Measurements from ENCODE around the gene DDX59. TPM values are rescaled to one million over a fixed set of nuclear protein-coding genes. Genes with fewer than 3 reads are reported as not detected.
A peak's percentile ranks its signal among the peaks of the same experiment; 100 is the strongest.

Gene DDX59
- total and polyA plus RNA-seq, 8 donors, result 12.1 to 23.9 (median 21.0) TPM

DNA sequence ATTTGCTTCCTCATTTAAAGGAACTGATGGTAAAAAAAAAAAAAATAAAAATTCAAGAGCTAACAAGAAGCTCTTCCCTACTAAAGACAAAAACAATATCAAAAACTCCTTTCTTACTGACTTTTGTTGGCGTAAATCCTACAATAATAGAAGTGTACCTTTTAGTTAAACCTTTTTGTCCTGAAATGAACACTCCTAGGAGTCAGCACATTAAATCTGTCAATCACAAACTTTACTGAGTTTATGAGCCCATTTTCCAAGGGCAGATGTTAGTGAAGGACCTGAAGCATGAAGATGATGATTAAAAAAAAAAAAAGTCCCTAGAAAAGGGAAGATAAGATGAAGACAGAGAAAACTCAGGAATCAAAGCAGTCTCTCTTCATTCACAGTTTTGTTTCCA is 22.6 kb upstream of the DDX59 start:
- 86 to 94% (median 92%) methylated on average over 1 of the region's 1 CpG for WGBS, 5 donors
- no peak for DNase-seq
- H3K36me3 ChIP-seq, result no peaks in the 10 kb centered on the region

DNA sequence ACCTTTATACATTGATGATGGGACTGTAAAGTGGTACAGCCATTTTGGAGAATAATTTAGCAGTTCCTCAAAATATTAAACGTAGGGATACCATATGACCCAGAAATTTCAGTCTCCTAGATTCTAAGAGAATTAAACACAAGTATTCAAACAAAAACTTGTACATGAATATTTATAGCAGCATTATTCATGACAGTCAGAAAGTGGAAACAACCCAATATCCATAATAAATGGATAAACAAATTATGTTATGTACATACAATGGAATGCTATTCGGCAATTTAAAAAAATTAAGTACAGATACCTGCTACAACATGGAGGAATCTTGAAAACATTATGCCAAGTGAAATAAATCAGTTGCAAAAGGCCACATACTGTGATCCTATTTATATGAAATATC is 16.9 kb upstream of the DDX59 start:
- Histone ChIP-seq H3K4me3 (no peak overlapping the region), H3K4me1 (no peaks in the 10 kb centered on the region), H3K36me3 (no peaks in the 10 kb centered on the region), H3K9me3 (no peaks in the 10 kb centered on the region), H3K27me3 (no peaks in the 10 kb centered on the region), H3K27ac (no peak overlapping the region)
- intact Hi-C loops (cut with DNase I; ENCODE audit: low total_unique reads), result no loop called here
- TF ChIP-seq POLR2A (IDR thresholded peaks at IDR 0.05) (no peak), POLR2AphosphoS5 (IDR thresholded peaks at IDR 0.05) (no peak), EP300 (IDR thresholded peaks at IDR 0.05) (no peak)
- TF ChIP-seq, protein P1, sequence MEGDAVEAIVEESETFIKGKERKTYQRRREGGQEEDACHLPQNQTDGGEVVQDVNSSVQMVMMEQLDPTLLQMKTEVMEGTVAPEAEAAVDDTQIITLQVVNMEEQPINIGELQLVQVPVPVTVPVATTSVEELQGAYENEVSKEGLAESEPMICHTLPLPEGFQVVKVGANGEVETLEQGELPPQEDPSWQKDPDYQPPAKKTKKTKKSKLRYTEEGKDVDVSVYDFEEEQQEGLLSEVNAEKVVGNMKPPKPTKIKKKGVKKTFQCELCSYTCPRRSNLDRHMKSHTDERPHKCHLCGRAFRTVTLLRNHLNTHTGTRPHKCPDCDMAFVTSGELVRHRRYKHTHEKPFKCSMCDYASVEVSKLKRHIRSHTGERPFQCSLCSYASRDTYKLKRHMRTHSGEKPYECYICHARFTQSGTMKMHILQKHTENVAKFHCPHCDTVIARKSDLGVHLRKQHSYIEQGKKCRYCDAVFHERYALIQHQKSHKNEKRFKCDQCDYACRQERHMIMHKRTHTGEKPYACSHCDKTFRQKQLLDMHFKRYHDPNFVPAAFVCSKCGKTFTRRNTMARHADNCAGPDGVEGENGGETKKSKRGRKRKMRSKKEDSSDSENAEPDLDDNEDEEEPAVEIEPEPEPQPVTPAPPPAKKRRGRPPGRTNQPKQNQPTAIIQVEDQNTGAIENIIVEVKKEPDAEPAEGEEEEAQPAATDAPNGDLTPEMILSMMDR (IDR thresholded peaks at IDR 0.05), result no peak
- no peak for DNase-seq
- 32 to 59% (median 40%) methylated on average over 2 of the region's 2 CpGs for WGBS, 5 donors

More for the DNA sequence above, 22.6 kb upstream of the DDX59 start:
- Histone ChIP-seq H3K4me3 (no peak overlapping the region), H3K27ac (no peak overlapping the region), H3K27me3 (no peaks in the 10 kb centered on the region), H3K4me1 (no peaks in the 10 kb centered on the region), H3K9me3 (no peaks in the 10 kb centered on the region)
- intact Hi-C loops (cut with DNase I; ENCODE audit: low total_unique reads), result no loop called here
- TF ChIP-seq EP300 (IDR thresholded peaks at IDR 0.05), result no peak
- TF ChIP-seq, protein P1 (IDR thresholded peaks at IDR 0.05), result no peak

DNA sequence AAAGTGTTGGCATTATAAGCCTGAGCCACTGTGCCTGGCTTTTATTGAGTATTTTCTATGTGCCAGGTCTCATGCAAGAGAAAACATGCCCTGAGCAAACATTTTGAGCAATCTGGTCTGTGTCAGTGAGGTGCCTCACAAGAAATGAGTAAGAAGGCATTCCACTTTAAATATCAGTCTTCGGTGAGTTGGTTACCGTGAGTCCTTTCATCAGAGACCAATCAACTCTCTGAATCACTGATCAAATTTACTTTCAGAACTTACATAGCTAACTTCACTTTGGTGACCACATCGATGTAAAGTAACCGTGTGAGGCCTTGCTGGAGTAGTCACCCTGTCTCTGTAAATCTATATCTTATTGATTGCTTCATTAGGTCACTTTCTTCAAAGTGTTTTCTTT is 14.3 kb upstream of the DDX59 start:
- WGBS, 5 donors, result 22 to 52% (median 49%) methylated on average over 4 of the region's 4 CpGs
- Histone ChIP-seq H3K4me1 (no peaks in the 10 kb centered on the region), H3K27me3 (no peaks in the 10 kb centered on the region), H3K36me3 (no peaks in the 10 kb centered on the region), H3K9me3 (no peaks in the 10 kb centered on the region), H3K27ac (no peak overlapping the region), H3K4me3 (no peak overlapping the region)
- peak in 1 of 2 donors; percentile 28 for DNase-seq
- no peak for TF ChIP-seq EP300 (IDR thresholded peaks at IDR 0.05)
- TF ChIP-seq POLR2A (IDR thresholded peaks at IDR 0.05), result no peak
- TF ChIP-seq, protein P1 (IDR thresholded peaks at IDR 0.05), result no peak
- TF ChIP-seq POLR2AphosphoS5 (IDR thresholded peaks at IDR 0.05), result no peak
- intact Hi-C loops (cut with DNase I; ENCODE audit: low total_unique reads), result no loop called here

DNA sequence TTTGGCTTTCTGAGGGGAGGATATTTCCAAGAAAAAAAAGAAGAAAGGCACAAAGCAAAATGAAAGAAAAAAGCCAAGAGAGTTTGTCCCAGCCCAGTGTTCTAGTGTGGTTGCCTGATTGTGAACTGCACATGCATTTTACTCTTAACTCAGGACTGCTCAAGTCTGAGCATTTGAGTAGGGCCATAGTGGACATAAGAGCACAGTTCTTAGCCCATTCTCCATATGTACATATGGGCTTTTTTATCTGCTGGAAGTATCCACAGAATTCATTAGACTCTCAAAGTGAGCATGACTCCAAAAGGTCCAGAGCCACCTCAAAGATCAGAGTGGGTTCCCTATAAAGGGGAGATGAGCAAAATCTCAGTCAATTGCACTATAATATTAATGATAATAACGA is 13.6 kb upstream of the DDX59 start:
- H3K4me1 ChIP-seq, result no peaks in the 10 kb centered on the region
- H3K27me3 ChIP-seq, result no peaks in the 10 kb centered on the region
- WGBS, 5 donors, result 0 to 38% (median 0%) methylated on average over 1 of the region's 1 CpG
- no peaks in the 10 kb centered on the region for H3K9me3 ChIP-seq
- no peak overlapping the region for H3K4me3 ChIP-seq
- intact Hi-C loops (cut with DNase I; ENCODE audit: low total_unique reads), result no loop called here
- no peak for DNase-seq
- H3K36me3 ChIP-seq, result no peaks in the 10 kb centered on the region
- H3K27ac ChIP-seq, result no peak overlapping the region
- TF ChIP-seq POLR2A (IDR thresholded peaks at IDR 0.05) (no peak), POLR2AphosphoS5 (IDR thresholded peaks at IDR 0.05) (no peak)
- TF ChIP-seq, protein P1 (IDR thresholded peaks at IDR 0.05), result no peak

Data from stomach (tissue), 9 donors.